CD4-positive, alpha-beta T cell (primary cell): ENCODE measurements around the gene SLC5A1. TPM values are rescaled to one million over a fixed set of nuclear protein-coding genes. Genes with fewer than 3 reads are reported as not detected.

ENCODE experiments used
- ATAC-seq: fragments of 200-7000 bp; cut with Tn5 transposase; one replicate; pipeline ENCODE4 v1.10.0; 2022; ENCODE audit warnings: mild to moderate bottlenecking; ENCODE audit not compliant: poor library complexity
- CTCF ChIA-PET: fragments of 350-600 bp; sonication (Branson Sonifier 250); formaldehyde crosslinking; loops from one replicate; lab custom pipeline; 2021; ENCODE audit warnings: antibody characterized with exemption, inconsistent platforms; lab: Charles Lee
- POLR2A ChIA-PET: fragments of 350-600 bp; sonication (Branson Sonifier 250); formaldehyde crosslinking; loops from one replicate; lab custom pipeline; 2021; ENCODE audit warnings: antibody characterized with exemption, inconsistent platforms; lab: Charles Lee
- DNase-seq, 14 experiments: peaks; one replicate each; pipeline ENCODE4 v3.0.0-alpha.2; 2013 to 2020; ENCODE audit warnings: mixed read lengths in 2 of 14
- H3K27ac ChIP-seq, 2 donors: one replicate each; pipeline versions ENCODE4 v1.5.1 to v1.7.0; 2013; ENCODE audit warnings: low read length in 2 of 2, low read depth in 1 of 2, mild to moderate bottlenecking in 1 of 2
- H3K27me3 ChIP-seq, 2 experiments: 1 replicate in 1 of 2; 2 replicates in 1 of 2; pipeline versions ENCODE4 v1.6.1 to v1.7.0; 2013; ENCODE audit warnings: low read length in 2 of 2, control low read depth in 1 of 2, mild to moderate bottlenecking in 1 of 2, moderate library complexity in 1 of 2; ENCODE audit not compliant: insufficient read depth in 2 of 2, control insufficient read depth in 1 of 2
- H3K36me3 ChIP-seq: one replicate; pipeline ENCODE4 v1.6.1; 2013; ENCODE audit warnings: low read length, control low read depth; ENCODE audit not compliant: insufficient read depth
- H3K4me1 ChIP-seq: one replicate; pipeline ENCODE4 v1.6.1; 2013; ENCODE audit warnings: low read length, control low read depth; ENCODE audit not compliant: insufficient read depth
- H3K4me3 ChIP-seq: one replicate; pipeline ENCODE4 v1.5.1; 2013; ENCODE audit warnings: mild to moderate bottlenecking, low read length, moderate library complexity
- H3K9me3 ChIP-seq, 2 experiments: 1 replicate in 1 of 2; 2 replicates in 1 of 2; pipeline versions ENCODE4 v1.6.1 to v1.7.0; 2013; ENCODE audit warnings: low read length in 2 of 2, mild to moderate bottlenecking in 2 of 2, control low read depth in 1 of 2, moderate library complexity in 1 of 2; ENCODE audit not compliant: control insufficient read depth in 1 of 2, insufficient read depth in 1 of 2
- H3K27ac Mint-ChIP-seq: one replicate; pipeline ENCODE4 v1.8.0; 2020; ENCODE audit warnings: mixed read lengths
- H3K27me3 Mint-ChIP-seq: one replicate; pipeline ENCODE4 v1.8.0; 2021; ENCODE audit warnings: mixed read lengths
- H3K36me3 Mint-ChIP-seq: one replicate; pipeline ENCODE4 v1.8.0; 2021; ENCODE audit warnings: low read depth, mixed read lengths
- H3K4me1 Mint-ChIP-seq: one replicate; pipeline ENCODE4 v1.8.0; 2021; ENCODE audit warnings: low read depth, mixed read lengths
- H3K4me3 Mint-ChIP-seq: one replicate; pipeline ENCODE4 v1.8.0; 2020; ENCODE audit warnings: mild to moderate bottlenecking, mixed read lengths
- H3K9me3 Mint-ChIP-seq: one replicate; pipeline ENCODE4 v1.8.0; 2020; ENCODE audit warnings: mixed read lengths
- intact Hi-C, 2 experiments: fragments of 100-400 bp; cut with DNase I in 1 of 2; cut with micrococcal nuclease in 1 of 2; formaldehyde crosslinking; loops; one replicate each; pipeline versions ENCODE4 v1.15.1 to v1.9.0; 2023 to 2025; cut with DNase I, micrococcal nuclease
- total RNA-seq, 174 experiments: library from RNA in 2 of 174; stranded (reverse) in 2 of 174; gene quantifications; one replicate each; pipeline ENCODE4 v1.2.3 and lab custom pipeline; 2021 to 2026
- TF ChIP-seq, protein P1 (sequence below): fragments of 200-600 bp; IDR thresholded peaks from one replicate; pipeline ENCODE4 v1.8.0; 2022; ENCODE audit warnings: antibody characterized with exemption, mild to moderate bottlenecking

Gene SLC5A1
- total RNA-seq, 2 experiments from 2014 or later, result not detected

DNA sequence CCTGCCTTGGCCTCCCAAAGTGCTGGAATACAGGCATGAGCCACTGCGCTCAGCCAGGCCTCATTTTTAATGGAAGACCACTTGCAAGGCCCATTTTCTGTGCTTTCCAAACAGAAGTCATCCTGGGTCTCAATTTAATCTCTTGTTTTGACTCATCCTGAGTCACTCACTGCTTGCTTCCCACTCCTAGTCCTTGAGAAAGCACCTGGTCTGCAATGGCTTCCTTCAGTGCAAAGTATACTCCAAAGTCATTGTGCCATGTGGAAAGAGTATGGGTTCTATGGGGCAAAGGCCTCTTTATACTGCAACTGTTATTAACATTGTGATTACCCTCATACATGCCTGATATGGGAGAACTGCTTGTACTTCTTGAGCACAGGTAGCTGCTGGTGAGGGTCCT lies 18.3 kb upstream of the SLC5A1 start:
- CTCF ChIA-PET, result no interaction called here
- no peak for DNase-seq
- no peak overlapping the region for H3K4me3 ChIP-seq
- Mint-ChIP-seq H3K27ac (no peak overlapping the region), H3K36me3 (no peaks in the 10 kb centered on the region), H3K4me1 (no peaks in the 10 kb centered on the region), H3K4me3 (no peak overlapping the region), H3K27me3 (peaks cover 16% of the 10 kb centered on the region), H3K9me3 (no peaks in the 10 kb centered on the region)
- no peak overlapping the region for H3K27ac ChIP-seq
- no peak for ATAC-seq
- H3K27me3 ChIP-seq, result peaks cover 0 to 5% of the 10 kb centered on the region in 2 experiments
- H3K4me1 ChIP-seq, result no peaks in the 10 kb centered on the region
- no peaks in the 10 kb centered on the region for H3K9me3 ChIP-seq
- H3K36me3 ChIP-seq, result no peaks in the 10 kb centered on the region
- TF ChIP-seq, protein P1, sequence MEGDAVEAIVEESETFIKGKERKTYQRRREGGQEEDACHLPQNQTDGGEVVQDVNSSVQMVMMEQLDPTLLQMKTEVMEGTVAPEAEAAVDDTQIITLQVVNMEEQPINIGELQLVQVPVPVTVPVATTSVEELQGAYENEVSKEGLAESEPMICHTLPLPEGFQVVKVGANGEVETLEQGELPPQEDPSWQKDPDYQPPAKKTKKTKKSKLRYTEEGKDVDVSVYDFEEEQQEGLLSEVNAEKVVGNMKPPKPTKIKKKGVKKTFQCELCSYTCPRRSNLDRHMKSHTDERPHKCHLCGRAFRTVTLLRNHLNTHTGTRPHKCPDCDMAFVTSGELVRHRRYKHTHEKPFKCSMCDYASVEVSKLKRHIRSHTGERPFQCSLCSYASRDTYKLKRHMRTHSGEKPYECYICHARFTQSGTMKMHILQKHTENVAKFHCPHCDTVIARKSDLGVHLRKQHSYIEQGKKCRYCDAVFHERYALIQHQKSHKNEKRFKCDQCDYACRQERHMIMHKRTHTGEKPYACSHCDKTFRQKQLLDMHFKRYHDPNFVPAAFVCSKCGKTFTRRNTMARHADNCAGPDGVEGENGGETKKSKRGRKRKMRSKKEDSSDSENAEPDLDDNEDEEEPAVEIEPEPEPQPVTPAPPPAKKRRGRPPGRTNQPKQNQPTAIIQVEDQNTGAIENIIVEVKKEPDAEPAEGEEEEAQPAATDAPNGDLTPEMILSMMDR, result no peak
- intact Hi-C loops, result no loop called here
- POLR2A ChIA-PET, result no interaction called here

DNA sequence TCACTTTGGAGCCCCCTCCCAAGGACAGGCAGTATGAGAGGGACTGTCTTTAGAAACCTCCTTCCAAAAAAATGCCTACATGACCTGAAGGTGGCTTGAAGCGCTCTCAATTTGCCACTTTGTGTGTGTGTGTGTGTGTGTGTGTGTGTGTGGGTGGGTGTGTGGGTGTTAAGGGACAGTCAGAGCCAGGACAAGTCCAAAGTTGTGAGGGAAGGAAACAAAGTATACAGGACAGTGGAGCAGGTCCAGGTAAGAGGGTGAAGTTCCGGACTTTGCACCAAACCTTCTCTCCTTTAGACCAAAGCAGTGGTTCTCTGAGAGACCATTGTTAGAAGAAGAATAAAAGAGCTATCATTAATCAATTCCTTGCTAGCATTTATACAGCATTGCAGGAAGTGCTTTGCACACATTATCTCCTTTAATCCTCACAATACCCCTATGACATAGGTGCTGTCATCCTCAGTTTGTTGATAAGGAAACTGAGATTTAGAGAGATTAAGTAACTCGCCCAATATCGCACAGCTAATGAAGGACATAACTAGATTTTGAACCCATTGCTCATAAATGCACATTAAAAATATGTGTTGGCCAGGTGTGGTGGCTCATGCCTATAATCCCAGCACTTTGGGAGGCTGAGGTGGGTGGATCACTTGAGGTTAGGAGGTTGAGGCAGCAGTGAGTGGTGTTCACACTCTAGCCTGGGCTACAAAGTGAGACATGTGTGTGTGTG lies 12.4 kb upstream of the SLC5A1 start:
- TF ChIP-seq, protein P1, result no peak
- intact Hi-C loops, result no loop called here
- no peaks in the 10 kb centered on the region for H3K27me3 Mint-ChIP-seq
- Histone ChIP-seq H3K27me3 (no peaks in the 10 kb centered on the region), H3K36me3 (no peaks in the 10 kb centered on the region), H3K4me3 (no peak overlapping the region), H3K27ac (no peak overlapping the region), H3K4me1 (no peaks in the 10 kb centered on the region), H3K9me3 (no peaks in the 10 kb centered on the region)
- no peak overlapping the region for H3K4me3 Mint-ChIP-seq
- no peak overlapping the region for H3K27ac Mint-ChIP-seq
- ATAC-seq (no peak), DNase-seq (no peak)
- H3K9me3 Mint-ChIP-seq, result no peaks in the 10 kb centered on the region
- no peaks in the 10 kb centered on the region for H3K4me1 Mint-ChIP-seq
- POLR2A ChIA-PET, result no interaction called here
- CTCF ChIA-PET, result no interaction called here
- no peaks in the 10 kb centered on the region for H3K36me3 Mint-ChIP-seq

DNA sequence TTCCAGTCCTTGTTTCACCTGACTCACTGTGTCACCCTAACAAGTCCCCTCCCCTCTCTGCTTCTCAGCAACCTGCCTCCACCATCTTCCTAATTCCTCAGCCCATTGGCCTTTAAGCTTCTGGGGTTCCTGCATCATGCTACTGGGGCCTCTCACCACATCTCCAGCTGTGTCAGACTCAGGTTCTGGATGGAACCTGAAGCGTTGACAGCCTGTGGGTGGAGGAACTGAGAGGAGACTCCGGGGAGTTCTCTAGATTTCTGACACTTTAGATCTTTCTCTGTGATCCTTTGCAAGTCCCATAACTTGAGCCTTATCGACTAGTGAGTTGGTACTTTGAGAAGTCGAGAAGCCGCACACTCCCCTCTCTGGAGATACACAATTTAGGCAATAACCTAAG lies 11.6 kb upstream of the SLC5A1 start:
- no peaks in the 10 kb centered on the region for H3K4me1 Mint-ChIP-seq
- Histone ChIP-seq H3K4me3 (no peak overlapping the region), H3K36me3 (no peaks in the 10 kb centered on the region), H3K27me3 (no peaks in the 10 kb centered on the region), H3K4me1 (no peaks in the 10 kb centered on the region), H3K9me3 (no peaks in the 10 kb centered on the region), H3K27ac (no peak overlapping the region)
- DNase-seq, result no peak
- intact Hi-C loops, result no loop called here
- H3K27me3 Mint-ChIP-seq, result no peaks in the 10 kb centered on the region
- no peak overlapping the region for H3K27ac Mint-ChIP-seq
- ChIA-PET POLR2A (no interaction called here), CTCF (no interaction called here)
- no peak for ATAC-seq
- no peak overlapping the region for H3K4me3 Mint-ChIP-seq
- no peaks in the 10 kb centered on the region for H3K9me3 Mint-ChIP-seq
- H3K36me3 Mint-ChIP-seq, result no peaks in the 10 kb centered on the region
- TF ChIP-seq, protein P1, result no peak
